Activated naive CD4-positive, alpha-beta T cell treated with anti-CD3 and anti-CD28 coated beads, Interleukin-2, amount 10 ng/mL, durations not matched to agents 7 days and 5 days (primary cell): Measurements from ENCODE around the gene BRINP2.

Source experiments
- CTCF ChIA-PET: fragments of 350-600 bp; sonication (Branson Sonifier 250); formaldehyde crosslinking; loops from one replicate; lab custom pipeline; 2021; ENCODE audit warnings: antibody characterized with exemption; lab: Charles Lee
- DNase-seq: peaks from one replicate; pipeline ENCODE4 v3.0.0-alpha.2; 2020
- H3K27ac Mint-ChIP-seq: one replicate; pipeline ENCODE4 v1.8.0; 2021; ENCODE audit warnings: mild to moderate bottlenecking, moderate library complexity, mixed read lengths
- H3K27me3 Mint-ChIP-seq: one replicate; pipeline ENCODE4 v1.8.0; 2021; ENCODE audit warnings: mild to moderate bottlenecking, mixed read lengths
- H3K36me3 Mint-ChIP-seq: one replicate; pipeline ENCODE4 v1.8.0; 2021; ENCODE audit warnings: mixed read lengths
- H3K4me1 Mint-ChIP-seq: one replicate; pipeline ENCODE4 v1.8.0; 2021; ENCODE audit warnings: mixed read lengths
- H3K4me3 Mint-ChIP-seq: one replicate; pipeline ENCODE4 v1.8.0; 2021; ENCODE audit warnings: mild to moderate bottlenecking, moderate library complexity, mixed read lengths
- H3K9me3 Mint-ChIP-seq: one replicate; pipeline ENCODE4 v1.8.0; 2021; ENCODE audit warnings: mixed read lengths

BRINP2 gene

GRCh38 chr1:177170756-177171535 is at the start of gene BRINP2:
Gene BRINP2, plus strand, starts transcription at chr1:177170958. Its CDS starts 58,919 bp downstream, at chr1:177229877.
- CTCF ChIA-PET = interaction anchor here (1.1 kb wide), 1 partner anchor 273 kb away, joined by 3 read pairs; no protein-coding TSS in a partner anchor
- Mint-ChIP-seq H3K27ac (no peak within 1 kb of the TSS), H3K9me3 (no peaks in the 10 kb centered on the region), H3K4me1 (no peaks in the 10 kb centered on the region), H3K4me3 (no peak within 1 kb of the TSS), H3K27me3 (peaks cover 4% of the 10 kb centered on the region), H3K36me3 (no peaks in the 10 kb centered on the region)
- DNase-seq = no peak

- H3K36me3 Mint-ChIP-seq = no peaks in the 10 kb centered on the region
- no peaks in the 10 kb centered on the region for H3K4me1 Mint-ChIP-seq
- H3K9me3 Mint-ChIP-seq = no peaks in the 10 kb centered on the region
- CTCF ChIA-PET = no interaction called here
- DNase-seq = no peak
- no peak overlapping the region for H3K27ac Mint-ChIP-seq
- no peak overlapping the region for H3K4me3 Mint-ChIP-seq
- H3K27me3 Mint-ChIP-seq = no peaks in the 10 kb centered on the region
Measured at GRCh38 chr1:177122461-177123251, 48.1 kb upstream of the BRINP2 start.

- Mint-ChIP-seq H3K4me3 (no peak overlapping the region), H3K9me3 (peaks cover 5% of the 10 kb centered on the region), H3K27ac (no peak overlapping the region), H3K27me3 (no peaks in the 10 kb centered on the region), H3K4me1 (no peaks in the 10 kb centered on the region), H3K36me3 (no peaks in the 10 kb centered on the region)
- no peak for DNase-seq
- CTCF ChIA-PET = no interaction called here
Measured at GRCh38 chr1:177124577-177125278, 46.0 kb upstream of the BRINP2 start.

- Mint-ChIP-seq H3K4me1 (no peaks in the 10 kb centered on the region), H3K27ac (no peak overlapping the region), H3K9me3 (peaks cover 5% of the 10 kb centered on the region), H3K36me3 (no peaks in the 10 kb centered on the region), H3K27me3 (no peaks in the 10 kb centered on the region), H3K4me3 (no peak overlapping the region)
- CTCF ChIA-PET = no interaction called here
- no peak for DNase-seq
Measured at GRCh38 chr1:177126267-177126666, 44.5 kb upstream of the BRINP2 start.

GRCh38 chr1:177128665-177129281 is 42.0 kb upstream of the BRINP2 start:
- CTCF ChIA-PET = no interaction called here
- Mint-ChIP-seq H3K4me3 (no peak overlapping the region), H3K9me3 (peaks cover 5% of the 10 kb centered on the region), H3K4me1 (no peaks in the 10 kb centered on the region), H3K27ac (no peak overlapping the region), H3K27me3 (no peaks in the 10 kb centered on the region), H3K36me3 (no peaks in the 10 kb centered on the region)
- no peak for DNase-seq

- H3K27ac Mint-ChIP-seq = no peak overlapping the region
- no peak overlapping the region for H3K4me3 Mint-ChIP-seq
- H3K9me3 Mint-ChIP-seq = peaks cover 5% of the 10 kb centered on the region
- H3K36me3 Mint-ChIP-seq = no peaks in the 10 kb centered on the region
- CTCF ChIA-PET = no interaction called here
- DNase-seq = no peak
- H3K27me3 Mint-ChIP-seq = no peaks in the 10 kb centered on the region
- no peaks in the 10 kb centered on the region for H3K4me1 Mint-ChIP-seq
Measured at GRCh38 chr1:177130451-177130945, 40.3 kb upstream of the BRINP2 start.

GRCh38 chr1:177131723-177132122 is 39.0 kb upstream of the BRINP2 start:
- H3K36me3 Mint-ChIP-seq = no peaks in the 10 kb centered on the region
- CTCF ChIA-PET = no interaction called here
- H3K4me3 Mint-ChIP-seq = no peak overlapping the region
- H3K9me3 Mint-ChIP-seq = peaks cover 5% of the 10 kb centered on the region
- H3K4me1 Mint-ChIP-seq = no peaks in the 10 kb centered on the region
- DNase-seq = no peak
- no peak overlapping the region for H3K27ac Mint-ChIP-seq
- no peaks in the 10 kb centered on the region for H3K27me3 Mint-ChIP-seq

GRCh38 chr1:177132141-177132540 is 38.6 kb upstream of the BRINP2 start:
- Mint-ChIP-seq H3K36me3 (no peaks in the 10 kb centered on the region), H3K9me3 (peaks cover 5% of the 10 kb centered on the region)
- CTCF ChIA-PET = no interaction called here

GRCh38 chr1:177133977-177134538 is 36.7 kb upstream of the BRINP2 start:
- Mint-ChIP-seq H3K27ac (no peak overlapping the region), H3K4me3 (no peak overlapping the region), H3K36me3 (no peaks in the 10 kb centered on the region), H3K9me3 (peaks cover under 1% of the 10 kb centered on the region), H3K27me3 (no peaks in the 10 kb centered on the region), H3K4me1 (no peaks in the 10 kb centered on the region)
- CTCF ChIA-PET = no interaction called here
- no peak for DNase-seq

More at GRCh38 chr1:177132141-177132540, 38.6 kb upstream of the BRINP2 start:
- H3K4me3 Mint-ChIP-seq = no peak overlapping the region
- H3K27me3 Mint-ChIP-seq = no peaks in the 10 kb centered on the region
- H3K4me1 Mint-ChIP-seq = no peaks in the 10 kb centered on the region
- H3K27ac Mint-ChIP-seq = no peak overlapping the region
- no peak for DNase-seq

- DNase-seq = no peak
- Mint-ChIP-seq H3K4me1 (no peaks in the 10 kb centered on the region), H3K9me3 (no peaks in the 10 kb centered on the region), H3K27ac (no peak overlapping the region), H3K27me3 (no peaks in the 10 kb centered on the region), H3K36me3 (no peaks in the 10 kb centered on the region), H3K4me3 (no peak overlapping the region)
- CTCF ChIA-PET = no interaction called here
Measured at GRCh38 chr1:177135250-177135649, 35.5 kb upstream of the BRINP2 start.

- H3K36me3 Mint-ChIP-seq = no peaks in the 10 kb centered on the region
- no peaks in the 10 kb centered on the region for H3K27me3 Mint-ChIP-seq
- no peak overlapping the region for H3K27ac Mint-ChIP-seq
- no peaks in the 10 kb centered on the region for H3K4me1 Mint-ChIP-seq
- H3K4me3 Mint-ChIP-seq = no peak overlapping the region
- CTCF ChIA-PET = no interaction called here
- no peak for DNase-seq
- no peaks in the 10 kb centered on the region for H3K9me3 Mint-ChIP-seq
Measured at GRCh38 chr1:177137814-177138213, 32.9 kb upstream of the BRINP2 start.

- DNase-seq = no peak
- Mint-ChIP-seq H3K4me1 (no peaks in the 10 kb centered on the region), H3K36me3 (no peaks in the 10 kb centered on the region), H3K9me3 (no peaks in the 10 kb centered on the region), H3K27ac (no peak overlapping the region), H3K27me3 (no peaks in the 10 kb centered on the region), H3K4me3 (no peak overlapping the region)
- CTCF ChIA-PET = no interaction called here
Measured at GRCh38 chr1:177138347-177138746, 32.4 kb upstream of the BRINP2 start.

- H3K9me3 Mint-ChIP-seq = no peaks in the 10 kb centered on the region
- DNase-seq = no peak
- CTCF ChIA-PET = no interaction called here
- H3K4me1 Mint-ChIP-seq = no peaks in the 10 kb centered on the region
- no peak overlapping the region for H3K4me3 Mint-ChIP-seq
- no peak overlapping the region for H3K27ac Mint-ChIP-seq
- no peaks in the 10 kb centered on the region for H3K36me3 Mint-ChIP-seq
- no peaks in the 10 kb centered on the region for H3K27me3 Mint-ChIP-seq
Measured at GRCh38 chr1:177142010-177142409, 28.7 kb upstream of the BRINP2 start.
